ENCODE measurements around the gene ZNF484. TPM values are rescaled to one million over a fixed set of nuclear protein-coding genes. Genes with fewer than 3 reads are reported as not detected.

Gene ZNF484
- total RNA-seq = 6.6 and 14.4 TPM in 2 replicates

GRCh38 chr9:92877531-92878430 lies at the start of gene ZNF484:
TSS of gene ZNF484 (minus strand) at chr9:92878038. CDS start at chr9:92875029, 3,009 bp downstream.

Other genes starting within 250 kb of the ZNF484 start
- gene IPPK, start 207.9 kb downstream of the ZNF484 start, total RNA-seq = 7.4 and 32.8 TPM in 2 replicates
- gene BICD2, start 113.2 kb downstream of the ZNF484 start, total RNA-seq = 36.4 and 83.5 TPM in 2 replicates
- gene FGD3, start 69.5 kb upstream of the ZNF484 start, total RNA-seq = under 0.01 TPM in 1 of 2 replicates, not detected in the other
- gene SUSD3, start 180.7 kb upstream of the ZNF484 start, total RNA-seq = 0.16 TPM in 1 of 2 replicates, not detected in the other
- gene CARD19, start 218.2 kb upstream of the ZNF484 start, total RNA-seq = 64.9 and 70.4 TPM in 2 replicates